HEK293 (cell line): ENCODE measurements around the gene ACVR2A.

ENCODE experiments used
- CTCF ChIA-PET: fragments of 350-600 bp; formaldehyde crosslinking; extraction: SDS; loops from one replicate; lab custom pipeline; 2021; ENCODE audit warnings: antibody characterized with exemption; lab: Yijun Ruan, JAX
- POLR2A ChIA-PET: fragments of 300-600 bp; formaldehyde crosslinking; extraction: SDS; loops from one replicate; lab custom pipeline; 2020; ENCODE audit warnings: antibody characterized with exemption, inconsistent platforms; lab: Yijun Ruan, JAX
- H3K27ac ChIP-seq: fragments of 200-500 bp; sonication (Bioruptor generic); 2 replicates; pipeline ENCODE4 v1.5.1; 2014; ENCODE audit warnings: low read depth, low read length, control low read depth, inconsistent platforms; ENCODE audit errors: extremely low read depth
- H3K36me3 ChIP-seq, 2 experiments: fragments of 200-500 bp in 1 of 2; sonication (Bioruptor generic) in 1 of 2; 1 replicate in 1 of 2; 2 replicates in 1 of 2; pipeline ENCODE4 v1.5.1; 2014 to 2017; ENCODE audit warnings: inconsistent platforms in 2 of 2, low read length in 2 of 2; ENCODE audit not compliant: control insufficient read depth in 2 of 2, insufficient read depth in 1 of 2
- H3K4me1 ChIP-seq: fragments of 200-500 bp; sonication (Bioruptor generic); 2 replicates; pipeline ENCODE4 v1.5.1; 2014; ENCODE audit warnings: mild to moderate bottlenecking, low read length, inconsistent platforms; ENCODE audit not compliant: control insufficient read depth, insufficient read depth
- H3K4me3 ChIP-seq: 2 replicates; pipeline ENCODE4 v1.5.1; 2011; ENCODE audit warnings: low read depth, mild to moderate bottlenecking, control low read depth, low read length, moderate library complexity
- H3K9me3 ChIP-seq: fragments of 200-500 bp; sonication (Bioruptor generic); 2 replicates; pipeline ENCODE4 v1.5.1; 2014; ENCODE audit warnings: low read depth, low read length, inconsistent platforms; ENCODE audit not compliant: control insufficient read depth, insufficient read depth
- BCL11A ChIP-seq: fragments of 450-650 bp; formaldehyde crosslinking; IDR thresholded peaks from 2 replicates; pipeline ENCODE4 v1.5.1; 2016; ENCODE audit warnings: low read depth, missing biosample characterization, missing genetic modification characterization
- FEZF1 ChIP-seq: fragments of 450-650 bp; formaldehyde crosslinking; IDR thresholded peaks from 2 replicates; pipeline ENCODE4 v1.5.1; 2016; ENCODE audit warnings: missing biosample characterization, missing genetic modification characterization
- GLI2 ChIP-seq: fragments of 450-650 bp; formaldehyde crosslinking; IDR thresholded peaks from 2 replicates; pipeline ENCODE4; 2017; ENCODE audit warnings: missing biosample characterization, missing genetic modification characterization, low read depth, borderline replicate concordance
- IKZF3 ChIP-seq: fragments of 450-650 bp; IDR thresholded peaks from 2 replicates; pipeline ENCODE4 v1.5.0; 2018; ENCODE audit warnings: missing biosample characterization, mild to moderate bottlenecking, missing genetic modification characterization, moderate library complexity
- KLF1 ChIP-seq: fragments of 450-650 bp; formaldehyde crosslinking; IDR thresholded peaks from 2 replicates; pipeline ENCODE4 v1.5.1; 2016; ENCODE audit warnings: missing biosample characterization, missing genetic modification characterization
- KLF10 ChIP-seq: fragments of 450-650 bp; IDR thresholded peaks from 2 replicates; pipeline ENCODE4 v1.5.1; 2018; ENCODE audit warnings: missing biosample characterization, mild to moderate bottlenecking, missing genetic modification characterization
- KLF16 ChIP-seq: fragments of 450-650 bp; formaldehyde crosslinking; IDR thresholded peaks from 2 replicates; pipeline ENCODE4 v1.5.1; 2017; ENCODE audit warnings: missing biosample characterization, missing genetic modification characterization
- REPIN1 ChIP-seq: fragments of 450-650 bp; formaldehyde crosslinking; IDR thresholded peaks from 2 replicates; pipeline ENCODE4 v1.5.1; 2017; ENCODE audit warnings: missing biosample characterization, missing genetic modification characterization, low read depth
- SETDB1 ChIP-seq: IDR thresholded peaks from one replicate; pipeline ENCODE4 v1.6.1; 2017; ENCODE audit warnings: mild to moderate bottlenecking, low read length, moderate library complexity, mixed read lengths; ENCODE audit not compliant: insufficient read length
- ZNF121 ChIP-seq: fragments of 450-650 bp; formaldehyde crosslinking; IDR thresholded peaks from 2 replicates; pipeline ENCODE4 v1.5.1; 2016; ENCODE audit warnings: missing biosample characterization, missing genetic modification characterization
- ZNF133 ChIP-seq: fragments of 450-650 bp; formaldehyde crosslinking; IDR thresholded peaks from 2 replicates; pipeline ENCODE4 v1.5.1; 2016; ENCODE audit warnings: missing biosample characterization, missing genetic modification characterization
- ZNF169 ChIP-seq: fragments of 450-650 bp; formaldehyde crosslinking; IDR thresholded peaks from 2 replicates; pipeline ENCODE4 v1.5.1; 2016; ENCODE audit warnings: missing biosample characterization, missing genetic modification characterization
- ZNF184 ChIP-seq: fragments of 450-650 bp; IDR thresholded peaks from 2 replicates; pipeline ENCODE4 v1.5.1; 2018; ENCODE audit warnings: missing biosample characterization, mild to moderate bottlenecking, missing genetic modification characterization
- ZNF2 ChIP-seq: fragments of 450-650 bp; formaldehyde crosslinking; IDR thresholded peaks from 2 replicates; pipeline ENCODE4 v1.5.1; 2016; ENCODE audit warnings: missing biosample characterization, missing genetic modification characterization
- ZNF214 ChIP-seq: fragments of 450-650 bp; formaldehyde crosslinking; IDR thresholded peaks from 2 replicates; pipeline ENCODE4 v1.5.1; 2017; ENCODE audit warnings: missing biosample characterization, mild to moderate bottlenecking, missing genetic modification characterization, borderline replicate concordance
- ZNF23 ChIP-seq: fragments of 450-650 bp; formaldehyde crosslinking; IDR thresholded peaks from 2 replicates; pipeline ENCODE4 v1.5.1; 2016; ENCODE audit warnings: missing biosample characterization, missing genetic modification characterization, borderline replicate concordance
- ZNF266 ChIP-seq: fragments of 450-650 bp; formaldehyde crosslinking; IDR thresholded peaks from 2 replicates; pipeline ENCODE4 v1.5.1; 2016; ENCODE audit warnings: missing biosample characterization, missing genetic modification characterization, low read depth
- ZNF311 ChIP-seq: fragments of 450-650 bp; formaldehyde crosslinking; IDR thresholded peaks from 2 replicates; pipeline ENCODE4 v1.5.1; 2017; ENCODE audit warnings: missing biosample characterization, missing genetic modification characterization, borderline replicate concordance
- ZNF341 ChIP-seq: fragments of 450-650 bp; formaldehyde crosslinking; IDR thresholded peaks from 2 replicates; pipeline ENCODE4; 2016; ENCODE audit warnings: low read depth, missing biosample characterization, missing genetic modification characterization
- ZNF37A ChIP-seq: fragments of 450-650 bp; IDR thresholded peaks from 2 replicates; pipeline ENCODE4 v1.5.1; 2018; ENCODE audit warnings: missing biosample characterization, missing genetic modification characterization
- ZNF394 ChIP-seq: fragments of 450-650 bp; formaldehyde crosslinking; IDR thresholded peaks from 2 replicates; pipeline ENCODE4 v1.5.1; 2016; ENCODE audit warnings: missing biosample characterization, missing genetic modification characterization, mild to moderate bottlenecking, moderate library complexity, borderline replicate concordance
- ZNF501 ChIP-seq: fragments of 450-650 bp; formaldehyde crosslinking; IDR thresholded peaks from 2 replicates; pipeline ENCODE4 v1.5.1; 2016; ENCODE audit warnings: missing biosample characterization, missing genetic modification characterization
- ZNF544 ChIP-seq: fragments of 450-650 bp; formaldehyde crosslinking; IDR thresholded peaks from 2 replicates; pipeline ENCODE4 v1.5.0; 2017; ENCODE audit warnings: missing biosample characterization, missing genetic modification characterization
- ZNF555 ChIP-seq: fragments of 450-650 bp; formaldehyde crosslinking; conservative IDR thresholded peaks from 2 replicates; pipeline ENCODE4 v1.5.1; 2017; ENCODE audit warnings: missing biosample characterization, mild to moderate bottlenecking, missing genetic modification characterization, inconsistent platforms
- ZNF768 ChIP-seq: fragments of 450-650 bp; formaldehyde crosslinking; IDR thresholded peaks from 2 replicates; pipeline ENCODE4 v1.5.1; 2018; ENCODE audit warnings: missing biosample characterization, mild to moderate bottlenecking, missing genetic modification characterization
- ZNF792 ChIP-seq: fragments of 450-650 bp; formaldehyde crosslinking; IDR thresholded peaks from 2 replicates; pipeline ENCODE4 v1.5.1; 2016; ENCODE audit warnings: missing biosample characterization, missing genetic modification characterization
- TF ChIP-seq, protein P1 (sequence below): fragments of 450-650 bp; formaldehyde crosslinking; IDR thresholded peaks from 2 replicates; pipeline ENCODE4 v1.5.1; 2017; ENCODE audit warnings: missing biosample characterization, missing genetic modification characterization
- TF ChIP-seq, protein P2 (sequence below): fragments of 450-650 bp; formaldehyde crosslinking; IDR thresholded peaks from 2 replicates; pipeline ENCODE4 v1.5.1; 2016; ENCODE audit warnings: missing biosample characterization, missing genetic modification characterization
- TF ChIP-seq, protein P3 (sequence below): fragments of 450-650 bp; formaldehyde crosslinking; IDR thresholded peaks from 2 replicates; pipeline ENCODE4 v1.5.1; 2016; ENCODE audit warnings: missing biosample characterization, missing genetic modification characterization
- TF ChIP-seq, protein P4 (sequence below): fragments of 450-650 bp; formaldehyde crosslinking; IDR thresholded peaks from 2 replicates; pipeline ENCODE4 v1.5.1; 2017; ENCODE audit warnings: missing biosample characterization, mild to moderate bottlenecking, missing genetic modification characterization, moderate library complexity

The ACVR2A gene

DNA sequence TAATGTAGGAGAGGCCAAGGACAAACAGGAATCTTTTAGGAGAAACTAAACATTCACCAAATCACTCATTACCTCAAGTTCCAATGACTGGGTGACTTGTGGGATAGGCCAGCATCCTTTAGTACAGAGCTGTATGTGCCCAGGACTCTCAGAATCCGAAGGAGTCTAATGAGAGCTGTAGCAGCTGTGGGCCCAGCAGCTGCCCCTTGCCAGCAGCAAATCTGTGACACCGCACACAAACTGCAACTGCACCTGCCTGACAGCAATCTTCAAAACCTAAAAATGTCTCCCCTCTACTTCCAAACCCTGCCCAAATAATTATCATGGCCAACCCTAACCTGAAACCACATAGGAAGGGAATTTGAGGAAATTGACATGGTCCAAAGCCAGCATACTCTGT, 44.5 kb upstream of the ACVR2A start:
- ChIA-PET POLR2A (no interaction called here), CTCF (interaction anchor here (0.6 kb wide), 1 partner anchor 596 kb away, joined by 3 read pairs; no protein-coding TSS in a partner anchor)
- no peak overlapping the region for H3K4me3 ChIP-seq
- no peaks in the 10 kb centered on the region for H3K9me3 ChIP-seq
- H3K36me3 ChIP-seq = no peaks in the 10 kb centered on the region
- TF ChIP-seq ZNF501 (tag by site-specific recombination) (no peak), ZNF768 (tag by site-specific recombination) (no peak), ZNF394 (tag by site-specific recombination) (no peak), SETDB1 (no peak), ZNF169 (tag by site-specific recombination) (no peak), REPIN1 (tag by site-specific recombination) (no peak), ZNF2 (tag by site-specific recombination) (no peak), ZNF184 (tag by site-specific recombination) (no peak), KLF10 (no peak), KLF1 (tag by site-specific recombination) (no peak), ZNF544 (tag by site-specific recombination) (no peak), FEZF1 (tag by site-specific recombination) (no peak), ZNF555 (tag by site-specific recombination) (no peak), ZNF792 (tag by site-specific recombination) (no peak), ZNF266 (no peak), KLF16 (no peak)
- TF ChIP-seq, protein P1, sequence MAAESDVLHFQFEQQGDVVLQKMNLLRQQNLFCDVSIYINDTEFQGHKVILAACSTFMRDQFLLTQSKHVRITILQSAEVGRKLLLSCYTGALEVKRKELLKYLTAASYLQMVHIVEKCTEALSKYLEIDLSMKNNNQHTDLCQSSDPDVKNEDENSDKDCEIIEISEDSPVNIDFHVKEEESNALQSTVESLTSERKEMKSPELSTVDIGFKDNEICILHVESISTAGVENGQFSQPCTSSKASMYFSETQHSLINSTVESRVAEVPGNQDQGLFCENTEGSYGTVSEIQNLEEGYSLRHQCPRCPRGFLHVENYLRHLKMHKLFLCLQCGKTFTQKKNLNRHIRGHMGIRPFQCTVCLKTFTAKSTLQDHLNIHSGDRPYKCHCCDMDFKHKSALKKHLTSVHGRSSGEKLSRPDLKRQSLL (tag by site-specific recombination) = no peak
- TF ChIP-seq, protein P2, sequence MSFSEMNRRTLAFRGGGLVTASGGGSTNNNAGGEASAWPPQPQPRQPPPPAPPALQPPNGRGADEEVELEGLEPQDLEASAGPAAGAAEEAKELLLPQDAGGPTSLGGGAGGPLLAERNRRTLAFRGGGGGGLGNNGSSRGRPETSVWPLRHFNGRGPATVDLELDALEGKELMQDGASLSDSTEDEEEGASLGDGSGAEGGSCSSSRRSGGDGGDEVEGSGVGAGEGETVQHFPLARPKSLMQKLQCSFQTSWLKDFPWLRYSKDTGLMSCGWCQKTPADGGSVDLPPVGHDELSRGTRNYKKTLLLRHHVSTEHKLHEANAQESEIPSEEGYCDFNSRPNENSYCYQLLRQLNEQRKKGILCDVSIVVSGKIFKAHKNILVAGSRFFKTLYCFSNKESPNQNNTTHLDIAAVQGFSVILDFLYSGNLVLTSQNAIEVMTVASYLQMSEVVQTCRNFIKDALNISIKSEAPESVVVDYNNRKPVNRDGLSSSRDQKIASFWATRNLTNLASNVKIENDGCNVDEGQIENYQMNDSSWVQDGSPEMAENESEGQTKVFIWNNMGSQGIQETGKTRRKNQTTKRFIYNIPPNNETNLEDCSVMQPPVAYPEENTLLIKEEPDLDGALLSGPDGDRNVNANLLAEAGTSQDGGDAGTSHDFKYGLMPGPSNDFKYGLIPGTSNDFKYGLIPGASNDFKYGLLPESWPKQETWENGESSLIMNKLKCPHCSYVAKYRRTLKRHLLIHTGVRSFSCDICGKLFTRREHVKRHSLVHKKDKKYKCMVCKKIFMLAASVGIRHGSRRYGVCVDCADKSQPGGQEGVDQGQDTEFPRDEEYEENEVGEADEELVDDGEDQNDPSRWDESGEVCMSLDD = no peak
- TF ChIP-seq, all 188 proteins: peak for 0
- no peaks in the 10 kb centered on the region for H3K4me1 ChIP-seq
- H3K27ac ChIP-seq = no peak overlapping the region

- Histone ChIP-seq H3K27ac (no peak overlapping the region), H3K4me1 (no peaks in the 10 kb centered on the region; the same call in 1 of the 2 replicates), H3K36me3 (no peaks in the 10 kb centered on the region), H3K9me3 (no peaks in the 10 kb centered on the region), H3K4me3 (no peak overlapping the region)
- POLR2A ChIA-PET = no interaction called here
- CTCF ChIA-PET = no interaction called here
- TF ChIP-seq GLI2 (tag by site-specific recombination) (no peak), IKZF3 (tag by site-specific recombination) (no peak), ZNF341 (tag by site-specific recombination) (no peak), ZNF133 (tag by site-specific recombination) (no peak), ZNF214 (no peak), ZNF555 (tag by site-specific recombination) (no peak), BCL11A (tag by site-specific recombination) (no peak), ZNF23 (tag by site-specific recombination) (no peak), ZNF311 (tag by site-specific recombination) (no peak), ZNF37A (tag by site-specific recombination) (no peak), ZNF121 (no peak)
- TF ChIP-seq, protein P3, sequence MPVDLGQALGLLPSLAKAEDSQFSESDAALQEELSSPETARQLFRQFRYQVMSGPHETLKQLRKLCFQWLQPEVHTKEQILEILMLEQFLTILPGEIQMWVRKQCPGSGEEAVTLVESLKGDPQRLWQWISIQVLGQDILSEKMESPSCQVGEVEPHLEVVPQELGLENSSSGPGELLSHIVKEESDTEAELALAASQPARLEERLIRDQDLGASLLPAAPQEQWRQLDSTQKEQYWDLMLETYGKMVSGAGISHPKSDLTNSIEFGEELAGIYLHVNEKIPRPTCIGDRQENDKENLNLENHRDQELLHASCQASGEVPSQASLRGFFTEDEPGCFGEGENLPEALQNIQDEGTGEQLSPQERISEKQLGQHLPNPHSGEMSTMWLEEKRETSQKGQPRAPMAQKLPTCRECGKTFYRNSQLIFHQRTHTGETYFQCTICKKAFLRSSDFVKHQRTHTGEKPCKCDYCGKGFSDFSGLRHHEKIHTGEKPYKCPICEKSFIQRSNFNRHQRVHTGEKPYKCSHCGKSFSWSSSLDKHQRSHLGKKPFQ = no peak
- TF ChIP-seq, protein P4, sequence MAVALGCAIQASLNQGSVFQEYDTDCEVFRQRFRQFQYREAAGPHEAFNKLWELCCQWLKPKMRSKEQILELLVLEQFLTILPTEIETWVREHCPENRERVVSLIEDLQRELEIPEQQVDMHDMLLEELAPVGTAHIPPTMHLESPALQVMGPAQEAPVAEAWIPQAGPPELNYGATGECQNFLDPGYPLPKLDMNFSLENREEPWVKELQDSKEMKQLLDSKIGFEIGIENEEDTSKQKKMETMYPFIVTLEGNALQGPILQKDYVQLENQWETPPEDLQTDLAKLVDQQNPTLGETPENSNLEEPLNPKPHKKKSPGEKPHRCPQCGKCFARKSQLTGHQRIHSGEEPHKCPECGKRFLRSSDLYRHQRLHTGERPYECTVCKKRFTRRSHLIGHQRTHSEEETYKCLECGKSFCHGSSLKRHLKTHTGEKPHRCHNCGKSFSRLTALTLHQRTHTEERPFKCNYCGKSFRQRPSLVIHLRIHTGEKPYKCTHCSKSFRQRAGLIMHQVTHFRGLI (tag by site-specific recombination) = no peak
These were observed 38.0 kb upstream of the ACVR2A start for GRCh38 chr2:147806846-147807245.
